ENCODE measurements around the gene SNRNP35. TPM values are rescaled to one million over a fixed set of nuclear protein-coding genes. Genes with fewer than 3 reads are reported as not detected.
"Not testable (repeated sequence)": the region's sequence is repeated elsewhere in the genome, so short reads cannot be mapped to it uniquely, and the experiment has no call there.

Gene SNRNP35
- total RNA-seq, 1 donor from 2014 or later, result 22.1 TPM

DNA sequence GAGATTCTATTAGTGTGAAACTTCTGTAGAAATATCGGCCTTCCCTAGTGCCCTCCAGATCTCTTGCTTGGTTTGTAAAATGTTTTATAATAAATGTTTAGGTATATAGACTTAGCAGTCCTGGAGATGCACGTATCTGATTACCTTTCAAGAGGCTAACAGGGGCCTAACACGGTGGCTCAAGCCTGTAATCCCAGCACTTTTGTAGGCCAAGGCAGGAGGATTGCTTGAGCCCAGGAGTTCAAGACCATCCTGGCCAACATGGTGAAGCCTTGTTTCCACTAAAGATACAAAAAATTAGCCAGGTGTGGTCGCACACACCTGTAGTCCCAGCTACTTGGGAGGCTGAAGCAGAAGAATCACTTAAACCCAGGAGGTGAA, 11.6 kb upstream of the SNRNP35 start:
- TF ChIP-seq, protein P1, sequence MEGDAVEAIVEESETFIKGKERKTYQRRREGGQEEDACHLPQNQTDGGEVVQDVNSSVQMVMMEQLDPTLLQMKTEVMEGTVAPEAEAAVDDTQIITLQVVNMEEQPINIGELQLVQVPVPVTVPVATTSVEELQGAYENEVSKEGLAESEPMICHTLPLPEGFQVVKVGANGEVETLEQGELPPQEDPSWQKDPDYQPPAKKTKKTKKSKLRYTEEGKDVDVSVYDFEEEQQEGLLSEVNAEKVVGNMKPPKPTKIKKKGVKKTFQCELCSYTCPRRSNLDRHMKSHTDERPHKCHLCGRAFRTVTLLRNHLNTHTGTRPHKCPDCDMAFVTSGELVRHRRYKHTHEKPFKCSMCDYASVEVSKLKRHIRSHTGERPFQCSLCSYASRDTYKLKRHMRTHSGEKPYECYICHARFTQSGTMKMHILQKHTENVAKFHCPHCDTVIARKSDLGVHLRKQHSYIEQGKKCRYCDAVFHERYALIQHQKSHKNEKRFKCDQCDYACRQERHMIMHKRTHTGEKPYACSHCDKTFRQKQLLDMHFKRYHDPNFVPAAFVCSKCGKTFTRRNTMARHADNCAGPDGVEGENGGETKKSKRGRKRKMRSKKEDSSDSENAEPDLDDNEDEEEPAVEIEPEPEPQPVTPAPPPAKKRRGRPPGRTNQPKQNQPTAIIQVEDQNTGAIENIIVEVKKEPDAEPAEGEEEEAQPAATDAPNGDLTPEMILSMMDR (conservative IDR thresholded peaks at IDR 0.05), result no peak
- H3K27me3 Mint-ChIP-seq, result no peaks in the 10 kb centered on the region
- H3K36me3 Mint-ChIP-seq, result no peaks in the 10 kb centered on the region
- DNase-seq (ENCODE audit: extremely low spot score, unreplicated experiment), result no peak
- no peak overlapping the region for H3K4me3 Mint-ChIP-seq
- peaks cover 15% of the 10 kb centered on the region for H3K4me1 Mint-ChIP-seq (ENCODE audit: unreplicated experiment)
- peak overlapping the region; percentile 67 for H3K27ac Mint-ChIP-seq
- H3K9me3 Mint-ChIP-seq, result no peaks in the 10 kb centered on the region

DNA sequence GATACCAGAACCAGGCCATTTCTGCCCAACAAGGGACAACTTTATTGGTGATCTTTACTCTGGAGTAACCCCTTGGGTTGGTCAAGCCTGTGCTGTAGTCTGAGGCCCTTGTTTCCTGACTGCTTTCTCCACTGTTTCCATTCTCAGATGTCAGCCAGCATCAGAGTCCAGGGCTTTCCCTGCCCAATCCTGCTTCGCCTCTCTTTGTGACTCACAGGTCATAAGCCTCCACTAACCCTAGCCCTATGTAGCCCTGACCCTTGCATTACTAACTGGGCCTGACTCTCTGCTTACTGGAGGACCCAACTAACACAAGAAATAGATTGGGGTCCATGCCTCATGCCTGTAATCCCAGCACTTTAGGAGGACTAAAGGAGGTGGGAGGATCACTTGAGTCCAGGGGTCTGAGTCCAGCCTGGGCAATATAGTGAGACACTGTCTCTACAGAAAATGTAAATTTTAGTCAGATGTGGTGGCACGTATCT, 8.6 kb upstream of the SNRNP35 start:
- H3K27ac Mint-ChIP-seq, result no peak overlapping the region
- peaks cover 15% of the 10 kb centered on the region for H3K4me1 Mint-ChIP-seq (ENCODE audit: unreplicated experiment)
- H3K9me3 Mint-ChIP-seq, result no peaks in the 10 kb centered on the region
- DNase-seq (ENCODE audit: extremely low spot score, unreplicated experiment), result no peak
- H3K27me3 Mint-ChIP-seq, result no peaks in the 10 kb centered on the region
- no peaks in the 10 kb centered on the region for H3K36me3 Mint-ChIP-seq
- TF ChIP-seq, protein P1 (conservative IDR thresholded peaks at IDR 0.05), result no peak
- no peak overlapping the region for H3K4me3 Mint-ChIP-seq

DNA sequence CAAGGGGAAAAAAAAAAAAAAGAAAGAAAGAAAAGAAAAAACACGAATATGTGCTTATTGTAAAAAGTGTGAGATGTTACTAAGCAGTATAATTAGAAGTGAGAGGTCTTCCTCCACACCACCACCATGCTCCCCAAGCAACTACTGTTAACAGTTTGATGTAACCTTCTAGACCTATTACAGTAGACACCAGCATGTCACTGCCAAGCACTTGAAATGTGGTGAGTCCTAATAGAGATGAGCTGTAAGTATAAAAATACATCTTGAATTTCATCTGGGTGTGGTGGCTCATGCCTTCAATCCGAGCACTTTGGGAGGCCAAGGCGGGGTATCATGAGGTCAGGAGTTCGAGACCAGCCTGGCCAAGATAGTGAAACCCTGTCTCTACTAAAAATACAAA, 8.1 kb upstream of the SNRNP35 start:
- no peak for DNase-seq (ENCODE audit: extremely low spot score, unreplicated experiment)
- H3K27ac Mint-ChIP-seq, result no peak overlapping the region
- no peak overlapping the region for H3K4me3 Mint-ChIP-seq
- no peaks in the 10 kb centered on the region for H3K9me3 Mint-ChIP-seq
- H3K27me3 Mint-ChIP-seq, result no peaks in the 10 kb centered on the region
- H3K4me1 Mint-ChIP-seq (ENCODE audit: unreplicated experiment), result peaks cover 9% of the 10 kb centered on the region
- no peaks in the 10 kb centered on the region for H3K36me3 Mint-ChIP-seq
- TF ChIP-seq, protein P1 (conservative IDR thresholded peaks at IDR 0.05), result no peak

DNA sequence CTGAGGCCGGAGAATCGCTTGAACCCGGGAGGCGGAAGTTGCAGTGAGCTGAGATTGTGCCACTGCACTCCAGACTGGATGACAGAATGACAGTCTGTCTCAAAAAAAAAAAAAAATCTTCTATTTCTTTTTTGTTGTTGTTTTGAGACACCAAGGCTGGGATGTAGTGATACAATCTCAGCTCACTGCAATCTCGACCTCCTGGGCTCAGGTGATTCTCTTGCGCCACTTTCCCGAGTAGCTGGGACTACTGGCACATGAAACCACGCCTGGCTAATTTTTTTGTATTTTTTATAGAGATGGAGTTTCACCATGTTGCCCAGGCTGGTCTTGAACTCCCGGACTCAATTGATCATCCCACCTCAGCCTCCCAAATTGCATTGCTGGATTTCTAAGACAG, 7.3 kb upstream of the SNRNP35 start:
- Mint-ChIP-seq H3K4me1 (ENCODE audit: unreplicated experiment) (peaks cover 7% of the 10 kb centered on the region), H3K27me3 (no peaks in the 10 kb centered on the region), H3K9me3 (no peaks in the 10 kb centered on the region), H3K27ac (no peak overlapping the region), H3K36me3 (no peaks in the 10 kb centered on the region), H3K4me3 (no peak overlapping the region)
- TF ChIP-seq, protein P1 (conservative IDR thresholded peaks at IDR 0.05), result no peak
- no peak for DNase-seq (ENCODE audit: extremely low spot score, unreplicated experiment)

DNA sequence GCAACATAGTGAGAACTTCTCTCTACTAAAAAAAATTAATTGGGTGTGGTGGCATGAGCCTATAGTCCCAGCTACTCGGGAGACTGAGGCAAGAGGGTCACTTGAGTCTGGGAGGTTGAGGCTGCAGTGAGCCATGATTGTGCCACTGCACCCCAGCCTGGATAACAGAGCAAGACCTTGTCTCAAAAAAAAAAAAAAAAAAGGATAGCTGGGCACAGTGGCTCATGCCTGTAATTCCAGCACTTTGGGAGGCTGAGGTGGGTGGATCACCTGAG, 5.7 kb upstream of the SNRNP35 start:
- not testable (repeated sequence) for H3K36me3 Mint-ChIP-seq; DNase-seq (ENCODE audit: extremely low spot score, unreplicated experiment); H3K4me3 Mint-ChIP-seq; H3K27ac Mint-ChIP-seq; H3K9me3 Mint-ChIP-seq; H3K27me3 Mint-ChIP-seq; H3K4me1 Mint-ChIP-seq (ENCODE audit: unreplicated experiment)

DNA sequence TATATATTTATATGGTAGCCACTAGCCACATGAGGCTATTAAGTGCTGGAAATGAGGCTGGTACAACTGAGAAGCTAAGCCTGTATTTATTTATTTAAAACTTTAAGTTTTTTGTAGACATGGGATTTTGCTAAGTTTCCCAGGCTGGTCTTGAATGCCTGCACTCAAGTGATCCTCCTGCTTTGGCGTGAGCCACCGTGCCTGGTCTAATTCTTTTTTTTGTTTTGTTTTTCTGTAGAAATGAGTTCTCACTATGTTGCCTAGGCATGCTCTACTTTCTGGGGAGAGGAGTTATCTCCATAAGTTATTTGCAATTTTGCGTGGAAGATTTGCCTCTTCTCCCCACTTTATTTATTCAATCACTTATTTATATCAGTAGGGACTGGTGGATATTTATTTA, 4.8 kb upstream of the SNRNP35 start:
- TF ChIP-seq, protein P1 (conservative IDR thresholded peaks at IDR 0.05), result no peak
- DNase-seq (ENCODE audit: extremely low spot score, unreplicated experiment), result no peak
- Mint-ChIP-seq H3K4me3 (no peak overlapping the region), H3K36me3 (no peaks in the 10 kb centered on the region), H3K27ac (no peak overlapping the region), H3K27me3 (no peaks in the 10 kb centered on the region), H3K4me1 (ENCODE audit: unreplicated experiment) (peaks cover 3% of the 10 kb centered on the region), H3K9me3 (no peaks in the 10 kb centered on the region)

DNA sequence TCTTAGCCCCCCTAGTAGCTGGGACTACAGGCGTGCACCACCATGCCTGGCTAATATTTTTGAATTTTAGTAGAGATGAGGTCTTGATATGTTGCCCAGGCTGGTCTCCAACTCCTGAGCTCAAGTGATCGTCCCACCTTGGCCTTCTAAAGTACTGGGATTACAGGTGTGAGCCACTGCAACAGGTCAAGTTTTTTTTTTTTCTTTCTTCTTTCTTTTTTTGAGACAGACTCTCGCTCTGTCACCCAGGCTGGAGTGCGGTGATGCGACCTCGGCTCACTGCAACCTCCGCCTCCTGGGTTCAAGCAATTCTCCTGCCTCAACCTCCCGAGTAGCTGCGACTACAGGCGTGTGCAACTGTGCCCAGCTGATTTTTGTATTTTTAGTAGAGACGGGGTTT, 5.2 kb downstream of the SNRNP35 start:
- H3K27ac Mint-ChIP-seq; H3K9me3 Mint-ChIP-seq; DNase-seq (ENCODE audit: extremely low spot score, unreplicated experiment); H3K36me3 Mint-ChIP-seq; H3K4me3 Mint-ChIP-seq; H3K27me3 Mint-ChIP-seq: not testable (repeated sequence)
- H3K4me1 Mint-ChIP-seq (ENCODE audit: unreplicated experiment), result peaks cover 20% of the 10 kb centered on the region
